GM19240 (cell line): ENCODE data around the gene KRTAP5-6.

Experiments used
- DNase-seq: peaks from one replicate; pipeline ENCODE4 v3.0.0; 2011; ENCODE audit warnings: low spot score; ENCODE audit not compliant: insufficient read length

KRTAP5-6 gene

DNA sequence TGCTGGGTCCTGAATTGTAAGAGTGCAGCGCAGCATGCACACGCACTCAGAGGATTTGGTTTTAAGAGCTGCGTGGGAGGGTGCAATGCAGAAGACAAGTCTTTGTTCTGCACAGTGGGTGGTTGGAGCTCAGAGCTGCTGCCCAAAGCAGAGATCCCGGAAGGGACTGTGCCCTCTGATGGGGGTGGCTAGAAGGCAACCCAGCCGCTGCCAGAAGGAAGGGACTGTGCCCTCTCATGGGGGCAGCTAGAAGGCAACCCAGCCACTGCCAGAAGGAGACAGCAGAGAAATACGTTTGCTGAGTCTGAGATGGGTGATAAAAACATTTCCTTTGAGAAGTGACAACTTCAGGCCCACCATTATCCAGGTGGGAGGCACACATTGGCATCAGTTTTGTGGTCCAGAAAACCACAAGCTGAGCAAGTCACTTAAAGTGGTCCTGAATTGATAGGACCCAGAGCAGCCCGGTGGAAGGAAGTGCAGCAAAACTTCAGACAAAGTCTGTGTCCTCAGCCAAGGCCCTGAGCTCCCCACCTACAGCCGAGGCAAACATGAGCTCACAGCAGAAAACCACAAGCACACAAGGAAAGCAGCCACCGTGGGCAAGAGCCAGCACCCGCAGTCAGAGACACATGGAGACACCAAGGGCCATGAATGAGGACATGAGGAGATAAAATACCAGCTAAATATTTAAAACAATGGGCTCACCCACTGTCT lies 4.3 kb downstream of the KRTAP5-6 start:
- no peak for DNase-seq

DNA sequence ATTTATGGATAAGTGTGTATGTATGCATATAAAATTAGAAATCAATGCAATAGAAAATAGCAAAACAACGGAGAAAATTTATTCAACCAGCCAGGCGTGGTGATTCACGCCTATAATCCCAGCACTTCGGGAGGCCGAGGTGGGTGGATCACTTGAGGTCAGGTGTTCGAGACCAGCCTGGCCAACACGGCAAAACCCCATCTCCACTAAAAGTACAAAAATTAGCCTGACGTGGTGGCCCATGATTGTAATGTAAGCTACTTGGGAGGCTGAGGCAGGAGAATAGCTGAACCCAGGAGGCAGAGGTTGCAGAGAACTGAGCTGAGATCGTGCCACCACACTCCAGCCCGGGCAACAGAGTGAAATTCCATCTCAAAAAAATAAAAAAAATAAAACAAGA lies 5.5 kb downstream of the KRTAP5-6 start:
- no peak for DNase-seq

DNA sequence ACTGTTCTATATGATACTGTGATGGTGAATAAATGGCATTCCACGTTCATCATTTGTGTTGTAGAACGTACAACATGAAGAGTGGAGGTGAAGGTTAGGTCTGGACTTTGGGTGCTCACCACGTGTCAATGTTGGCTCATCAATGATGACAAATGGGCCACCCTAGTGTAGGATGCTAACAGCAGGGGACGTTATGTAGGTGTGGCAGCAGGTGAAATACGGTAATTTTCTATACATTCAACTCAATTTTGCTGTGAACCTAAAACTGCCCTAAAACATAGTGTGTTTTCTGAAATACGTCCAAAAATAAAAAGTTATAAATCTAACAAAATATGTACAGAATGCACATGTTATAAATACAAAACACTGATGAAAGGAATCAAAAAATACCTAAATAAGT lies 6.2 kb downstream of the KRTAP5-6 start:
- DNase-seq, result no peak

DNA sequence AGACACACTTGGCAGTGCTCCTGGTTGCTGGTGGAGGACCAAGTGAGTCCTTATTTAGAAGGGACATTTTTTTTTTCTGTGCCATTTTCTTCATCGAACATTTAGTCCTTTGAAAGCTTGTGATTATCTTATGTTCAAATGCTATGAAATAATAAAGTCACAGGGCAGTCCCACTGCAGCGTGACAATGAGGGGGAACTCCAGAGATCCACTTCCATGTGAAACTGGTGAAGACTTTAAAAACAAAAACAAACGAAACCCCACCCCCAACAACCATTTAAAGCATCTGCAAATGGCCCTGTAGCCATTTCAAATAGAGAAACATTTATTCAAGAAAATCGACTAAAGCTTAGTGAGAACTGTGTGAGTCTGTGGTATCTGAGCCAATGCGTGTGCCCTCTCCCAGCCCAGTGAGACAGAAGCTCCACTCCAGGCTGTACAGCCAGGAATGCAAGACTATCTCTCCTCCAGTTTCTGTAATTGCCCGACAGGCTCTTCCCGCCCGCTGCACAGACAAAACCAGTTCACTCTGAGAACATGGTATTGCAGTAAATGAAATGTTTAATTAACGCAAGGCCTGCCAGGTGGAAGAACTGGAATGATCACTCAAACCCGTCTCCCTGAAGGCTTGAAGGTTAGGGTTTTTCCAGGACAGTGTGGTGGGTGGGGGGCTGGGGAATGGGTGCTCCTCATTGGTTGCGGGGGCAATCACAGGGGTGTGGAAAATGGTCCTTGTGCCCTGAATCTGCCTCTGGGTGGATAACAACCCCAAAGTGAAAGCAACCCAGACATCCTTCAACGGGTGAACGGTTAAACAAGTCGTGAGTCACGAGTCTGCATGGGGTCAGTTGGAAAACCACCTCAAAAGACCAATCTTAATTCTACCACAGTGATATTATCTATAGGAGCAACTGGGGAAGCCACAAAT lies 8.4 kb downstream of the KRTAP5-6 start:
- no peak for DNase-seq

DNA sequence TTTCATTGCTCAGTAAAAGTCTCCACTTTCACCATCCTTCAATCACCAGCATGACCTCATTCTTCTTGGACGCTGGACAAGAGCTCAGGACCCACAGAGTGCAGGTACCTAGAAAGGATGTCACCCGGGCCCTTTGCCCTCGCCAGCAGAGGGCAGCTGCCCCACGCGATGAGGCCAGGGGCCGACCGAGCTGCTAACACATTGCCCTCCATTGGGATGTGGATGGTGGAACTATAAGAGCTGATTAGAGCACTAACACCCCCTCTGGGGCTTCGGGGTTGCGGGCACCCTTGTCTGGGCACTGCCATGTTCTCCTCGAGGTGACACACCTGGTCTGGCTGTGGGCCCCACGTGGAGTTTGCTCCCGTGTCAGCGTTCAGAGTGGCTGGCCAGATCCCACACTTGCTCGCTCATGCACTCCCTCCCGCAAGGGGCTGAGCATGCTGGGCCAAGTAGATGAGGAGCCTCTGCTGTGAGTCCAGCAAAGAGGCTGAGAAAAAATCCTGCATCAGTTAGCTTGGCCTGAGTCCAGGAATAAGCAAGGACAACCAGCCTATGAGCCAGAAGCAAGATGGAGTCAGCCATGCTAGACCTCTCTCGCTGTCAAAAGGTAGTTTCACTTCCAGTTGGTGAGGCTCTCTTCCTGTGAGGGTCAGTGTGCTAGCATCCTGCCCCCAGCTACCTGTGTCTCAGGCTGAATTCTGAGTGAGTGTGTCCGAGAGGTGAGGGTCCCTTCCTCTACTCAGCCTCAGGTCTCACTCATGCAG lies 9.8 kb downstream of the KRTAP5-6 start:
- DNase-seq, result no peak

DNA sequence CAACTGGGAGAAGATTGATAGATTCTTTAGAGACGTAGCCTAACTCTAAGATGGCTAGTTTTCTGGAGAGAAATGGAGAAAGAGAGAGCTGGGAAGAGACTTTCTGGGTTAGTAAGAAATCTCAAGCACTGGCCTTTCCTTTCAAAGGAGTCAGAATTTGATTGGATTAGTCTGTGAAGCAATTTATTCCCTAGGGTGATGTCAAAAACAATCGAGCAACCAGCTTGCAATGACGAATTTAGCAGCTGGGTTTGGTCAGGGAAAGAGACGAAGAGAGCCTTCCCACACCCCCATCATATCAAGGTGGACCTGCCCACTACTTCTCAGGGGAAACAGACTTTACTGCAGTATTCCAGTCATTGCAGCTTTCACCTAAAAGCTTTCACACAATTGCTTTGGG lies 10.8 kb downstream of the KRTAP5-6 start:
- no peak for DNase-seq

DNA sequence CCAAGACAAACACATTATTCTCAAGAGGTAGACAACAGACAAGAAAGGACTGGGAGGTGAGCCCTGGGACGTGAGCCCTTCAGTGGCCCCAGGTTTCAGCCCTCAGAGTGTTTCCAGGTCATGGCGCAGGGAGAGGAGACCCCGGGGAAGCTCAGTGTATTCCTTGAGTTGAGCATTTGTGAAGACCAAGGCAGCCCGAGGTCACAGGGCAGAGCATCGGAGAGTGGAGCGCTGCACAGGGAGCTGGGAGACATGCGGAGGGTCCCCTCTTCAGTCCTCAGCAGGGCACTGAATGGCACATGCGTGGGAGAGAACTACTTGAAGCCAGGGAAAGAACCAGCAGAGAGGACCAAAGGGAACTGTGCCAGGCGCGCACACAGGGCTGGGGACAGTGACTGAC lies 11.7 kb downstream of the KRTAP5-6 start:
- no peak for DNase-seq

DNA sequence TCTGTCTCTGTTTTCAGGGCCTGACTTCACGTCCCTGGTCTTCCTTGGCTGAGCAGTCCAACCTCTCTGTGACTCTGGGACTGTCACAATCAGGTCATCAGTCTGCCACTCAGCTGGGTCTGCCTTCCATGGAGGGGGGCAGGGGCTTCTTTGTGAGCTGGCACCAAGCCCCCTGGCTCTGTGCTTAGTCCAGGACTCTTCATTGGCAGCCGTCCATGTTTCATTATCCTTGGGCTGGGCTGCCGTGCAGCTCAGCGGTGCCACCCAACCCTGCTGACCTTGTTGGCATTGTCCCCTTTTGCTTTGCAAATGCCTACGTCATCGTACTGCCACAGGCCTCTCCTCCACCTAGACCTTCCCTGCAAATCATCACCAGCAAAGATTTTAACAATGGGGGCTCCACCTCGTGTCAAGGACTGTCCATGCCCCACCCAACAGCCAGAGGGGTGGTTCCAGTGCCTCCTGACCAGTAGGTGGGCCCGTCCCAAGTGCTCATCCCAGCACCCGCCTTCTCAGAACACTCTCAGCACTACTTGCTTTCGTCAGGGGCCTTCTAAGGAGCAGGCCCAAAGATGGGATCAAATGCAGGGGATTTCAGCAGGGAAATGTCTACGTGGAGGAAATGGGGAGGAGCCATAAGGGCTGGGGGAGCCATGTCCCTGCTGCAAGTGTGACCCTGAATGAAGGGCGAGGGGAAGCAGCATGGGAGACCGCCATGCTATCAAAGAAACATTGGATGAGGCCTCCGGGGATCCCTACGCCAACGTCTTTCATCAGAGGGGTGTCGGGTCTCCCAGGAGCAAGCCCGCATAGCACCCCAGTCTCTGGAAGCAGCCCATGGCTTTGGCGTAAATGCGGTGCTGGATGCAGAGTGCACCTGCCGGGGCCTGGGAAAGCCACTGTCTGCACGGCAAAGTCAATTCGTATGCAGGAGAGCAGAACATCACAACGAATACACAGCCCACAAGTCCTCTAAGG lies 18.2 kb downstream of the KRTAP5-6 start:
- DNase-seq, result no peak

DNA sequence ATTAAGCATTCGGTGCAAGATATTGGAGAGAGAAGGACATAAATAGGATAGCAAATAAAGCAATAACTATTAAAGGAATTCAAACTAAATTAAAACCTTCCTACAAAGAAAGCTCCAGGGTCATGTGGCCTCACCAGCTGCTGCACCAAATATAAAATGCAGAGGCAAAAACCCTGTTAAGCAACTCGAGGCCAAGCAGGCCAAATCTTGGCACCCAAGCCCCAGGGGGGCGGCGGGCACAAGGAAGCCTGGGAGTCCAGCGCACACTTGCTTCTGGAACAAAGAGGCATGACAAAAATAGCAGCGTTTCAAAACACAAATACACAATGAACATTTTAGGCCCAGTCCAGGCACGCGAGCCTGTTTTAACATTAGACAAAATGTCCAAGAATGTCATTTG lies 20.8 kb downstream of the KRTAP5-6 start:
- DNase-seq, result no peak

DNA sequence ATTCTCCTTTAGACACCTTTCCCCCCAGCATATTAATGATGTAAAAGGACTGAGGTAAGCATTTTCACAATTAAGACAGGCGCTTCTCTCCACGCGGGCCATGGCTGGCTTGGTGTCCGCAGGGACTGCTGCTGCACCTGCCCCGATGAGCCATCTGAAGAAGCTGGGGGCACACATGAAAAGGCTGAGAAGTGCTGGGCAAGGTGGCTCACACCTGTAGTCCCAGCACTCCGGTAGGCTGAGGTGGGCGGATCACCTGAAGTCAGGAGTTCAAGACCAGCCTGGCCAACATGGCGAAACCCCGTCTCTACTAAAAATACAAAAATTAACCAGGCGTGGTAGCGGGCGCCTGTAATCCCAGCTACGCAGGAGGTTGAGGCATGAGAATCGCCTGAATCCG lies 21.3 kb downstream of the KRTAP5-6 start:
- DNase-seq, result no peak

DNA sequence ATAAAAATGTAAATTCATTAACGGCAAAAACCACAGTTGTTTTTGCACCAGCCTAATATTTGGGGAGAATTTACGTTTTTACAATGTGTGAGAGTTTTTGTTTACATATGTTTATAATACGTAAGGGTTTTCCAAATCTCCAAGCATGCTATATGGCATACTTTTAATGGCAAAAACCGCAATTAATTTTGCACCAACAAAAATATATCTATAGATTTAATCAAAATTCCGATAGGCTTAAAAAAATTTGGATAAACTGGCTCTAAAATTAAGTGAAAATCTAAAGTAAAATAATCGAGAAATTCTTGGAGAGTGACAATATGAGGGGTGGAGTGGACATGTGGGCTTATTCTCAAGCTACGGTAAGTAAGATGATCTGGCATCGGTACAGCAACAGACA lies 22.8 kb downstream of the KRTAP5-6 start:
- no peak for DNase-seq

DNA sequence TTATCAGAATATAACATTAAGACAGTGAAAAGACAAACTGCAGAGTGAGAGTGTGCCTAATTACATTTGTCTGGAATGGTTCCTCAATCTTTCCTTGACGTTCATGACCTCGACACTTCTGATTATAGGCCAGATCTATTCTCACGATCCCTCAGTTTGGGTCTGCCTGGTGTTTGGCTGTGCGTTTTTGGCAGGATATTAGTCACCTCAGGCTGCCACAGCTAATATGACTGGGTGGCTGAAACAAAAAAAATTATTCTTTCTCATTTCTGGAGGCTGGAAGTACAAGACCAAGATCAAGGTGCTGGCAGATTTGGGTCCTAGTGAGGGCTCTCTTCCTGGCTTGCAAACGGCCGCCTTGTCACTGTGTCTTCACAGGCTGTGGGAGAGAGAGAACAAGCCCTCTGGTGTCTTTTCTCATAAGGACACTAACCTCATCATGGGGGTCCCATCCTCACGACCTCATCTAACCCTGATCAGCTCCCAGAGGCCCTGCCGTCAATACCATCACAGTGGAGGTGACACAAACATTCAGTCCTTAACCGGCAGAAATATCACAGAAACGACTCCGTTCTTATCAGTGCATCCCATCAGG lies 30.2 kb downstream of the KRTAP5-6 start:
- DNase-seq, result no peak

DNA sequence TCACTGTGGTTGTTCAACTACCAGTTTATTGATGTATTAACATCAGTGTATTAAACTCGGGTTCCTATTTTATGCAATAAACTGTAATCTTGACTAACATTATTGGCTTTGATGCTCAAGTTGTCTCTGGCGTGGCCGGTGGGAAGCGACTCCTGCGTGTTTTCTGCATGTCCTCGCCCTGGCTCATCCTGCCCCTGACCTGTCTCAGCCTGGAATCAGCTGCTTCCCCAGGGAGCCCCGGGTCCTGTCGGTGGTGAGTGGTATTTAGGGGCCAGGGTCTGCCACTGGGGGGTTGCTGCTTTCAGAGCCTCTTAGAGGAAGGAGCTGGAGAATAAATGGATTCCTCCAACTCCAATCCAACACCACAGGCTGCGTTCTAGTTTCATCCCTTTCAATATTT lies 30.9 kb downstream of the KRTAP5-6 start:
- no peak for DNase-seq

DNA sequence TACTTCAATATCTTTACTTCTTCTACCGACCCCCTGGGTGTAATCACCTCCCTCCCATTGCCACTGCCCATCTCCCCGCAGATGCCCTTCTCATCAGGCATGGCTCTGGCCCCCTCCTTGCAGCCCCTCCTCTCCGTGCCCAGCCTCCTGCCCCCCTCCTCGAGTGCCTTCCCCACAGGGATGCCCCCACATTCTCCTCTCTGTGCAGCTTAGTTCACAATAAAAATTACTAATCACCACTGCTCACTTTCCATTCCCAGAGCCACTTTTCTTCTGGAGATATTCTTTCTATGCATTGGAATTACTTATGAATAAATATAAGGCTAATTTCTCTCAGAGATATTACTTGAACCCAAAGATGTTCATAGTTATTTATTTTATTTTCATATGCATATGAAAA lies 31.3 kb downstream of the KRTAP5-6 start:
- DNase-seq, result no peak

DNA sequence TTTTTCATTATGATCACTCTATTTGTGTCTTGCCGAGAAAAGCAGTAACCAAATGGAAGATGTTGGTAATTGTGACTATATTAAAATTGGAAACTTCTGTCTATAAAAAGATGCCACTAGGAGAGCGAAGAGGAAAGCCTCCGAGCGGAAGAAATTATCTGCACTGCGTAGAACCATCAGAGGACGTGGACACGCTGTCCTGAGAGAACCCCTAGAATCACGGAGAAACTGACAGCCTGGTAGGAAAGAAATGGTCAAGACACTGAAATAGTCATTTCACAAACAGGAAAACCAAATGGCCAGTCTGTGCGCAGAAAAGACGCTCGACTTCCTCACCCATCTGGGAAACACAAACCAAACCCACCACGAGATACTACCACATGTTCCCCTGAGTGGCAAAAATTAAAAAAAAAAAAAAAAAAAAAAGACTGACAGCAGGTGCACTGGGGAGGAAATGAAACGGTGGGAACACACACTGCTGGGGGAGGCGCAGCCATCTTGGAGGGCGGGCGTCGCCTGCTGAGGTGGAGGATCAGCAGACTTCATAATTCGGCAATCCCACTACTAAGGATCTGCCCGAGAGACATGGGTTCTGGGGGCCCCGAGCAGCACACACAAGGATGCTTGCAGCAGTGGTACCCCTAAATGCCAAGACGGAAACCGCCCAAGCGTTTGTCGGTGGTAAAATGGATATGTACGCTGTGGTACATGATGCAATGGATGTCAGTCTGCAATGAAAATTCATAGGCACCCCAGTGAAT lies 32.1 kb downstream of the KRTAP5-6 start:
- DNase-seq, result no peak

DNA sequence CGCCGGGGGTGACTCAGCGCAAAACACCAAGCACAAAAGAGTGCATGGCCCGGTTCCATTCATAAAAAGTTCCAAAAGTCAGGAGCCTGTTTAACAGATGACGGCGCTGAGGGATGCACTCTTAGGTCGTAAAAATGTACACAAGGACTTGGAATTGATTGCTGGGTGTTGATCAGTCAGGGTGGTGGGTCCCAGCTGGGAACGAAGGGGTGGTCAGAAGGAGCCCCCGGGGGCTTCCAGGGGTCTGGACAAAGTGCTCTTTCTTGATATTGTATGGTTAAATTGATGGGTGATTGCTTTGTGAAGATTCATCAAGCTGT lies 32.7 kb downstream of the KRTAP5-6 start:
- DNase-seq, result no peak

DNA sequence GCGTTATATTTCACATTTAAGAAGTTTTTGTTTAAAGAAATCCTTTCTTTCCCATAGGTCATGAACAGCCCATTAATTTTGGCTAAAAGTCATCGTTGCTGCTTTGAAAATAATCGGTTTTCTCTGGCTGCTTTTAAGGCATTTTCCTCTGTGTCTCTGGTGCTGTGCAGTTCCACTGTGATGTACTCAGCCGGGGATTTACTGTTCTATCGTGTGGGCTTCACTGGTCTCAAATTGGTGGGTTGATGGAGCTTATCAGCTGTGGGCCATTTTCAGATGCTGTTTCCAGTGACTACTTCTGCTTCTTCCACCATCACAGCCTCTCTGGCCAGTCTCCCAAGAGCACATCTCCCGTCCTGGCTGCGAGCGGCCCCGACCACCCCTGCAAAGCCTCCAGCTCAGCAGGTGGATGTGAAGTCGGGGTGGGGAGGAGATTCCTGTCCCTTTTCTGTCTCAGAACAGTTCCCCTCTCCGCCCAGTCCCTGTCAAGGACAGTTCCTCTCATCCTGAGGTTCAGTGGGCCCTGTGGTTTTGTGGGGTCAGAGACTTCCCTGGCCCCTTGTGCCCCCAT lies 33.1 kb downstream of the KRTAP5-6 start:
- no peak for DNase-seq

DNA sequence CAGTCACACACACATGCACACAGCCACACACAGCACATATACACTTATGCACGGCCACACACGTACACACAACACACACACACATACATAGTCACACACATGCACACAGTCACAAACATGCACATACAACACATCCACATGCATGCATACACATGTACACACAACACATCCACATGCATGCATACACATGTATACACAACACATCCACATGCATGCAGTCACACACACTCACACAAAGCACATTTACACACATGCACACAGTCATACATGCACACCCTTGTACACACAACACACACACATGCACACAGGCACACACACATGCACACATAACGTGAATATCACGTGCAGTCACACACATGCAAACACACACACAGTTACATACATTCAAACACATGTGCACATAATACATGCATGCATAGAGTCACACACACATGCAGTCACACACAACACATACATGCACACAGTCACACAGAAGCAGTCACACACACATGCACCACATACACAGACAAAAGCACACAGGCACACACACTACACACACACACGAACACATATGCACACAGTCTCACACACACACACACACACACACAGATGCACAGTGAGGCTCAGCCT lies 34.6 kb downstream of the KRTAP5-6 start:
- no peak for DNase-seq

DNA sequence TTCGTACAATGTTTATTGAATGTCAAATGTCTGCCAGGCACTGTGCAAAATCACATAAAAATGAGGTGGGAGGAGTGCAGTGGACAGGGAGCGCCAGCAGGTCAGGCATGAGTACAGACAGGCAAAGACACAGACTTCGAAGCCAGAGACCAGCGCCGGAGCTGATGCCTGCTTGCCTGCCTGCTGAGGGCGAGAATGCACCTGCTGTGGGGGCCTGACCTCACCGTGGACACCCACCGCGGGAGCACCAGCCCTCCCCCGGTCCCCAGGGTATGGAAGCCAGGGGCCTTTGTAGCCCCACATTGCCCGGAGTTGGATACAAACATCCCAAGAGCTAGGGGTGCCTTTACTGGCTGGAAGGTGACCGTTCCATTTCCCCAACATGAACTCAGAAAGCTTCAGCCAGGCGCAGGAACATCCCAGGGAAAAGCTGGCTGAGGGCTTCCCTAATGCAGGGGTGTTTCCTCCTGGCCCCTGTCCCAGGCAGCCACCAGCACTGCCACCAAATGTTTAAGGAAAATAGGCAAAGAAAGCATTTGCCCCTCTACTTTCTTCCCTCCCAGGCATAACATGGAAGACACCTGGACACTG lies 35.5 kb downstream of the KRTAP5-6 start:
- no peak for DNase-seq
